ENCODE data around the gene MSI2.
"Not testable (repeated sequence)": the region's sequence is repeated elsewhere in the genome, so short reads cannot be mapped to it uniquely, and the experiment has no call there.

Gene MSI2

DNA sequence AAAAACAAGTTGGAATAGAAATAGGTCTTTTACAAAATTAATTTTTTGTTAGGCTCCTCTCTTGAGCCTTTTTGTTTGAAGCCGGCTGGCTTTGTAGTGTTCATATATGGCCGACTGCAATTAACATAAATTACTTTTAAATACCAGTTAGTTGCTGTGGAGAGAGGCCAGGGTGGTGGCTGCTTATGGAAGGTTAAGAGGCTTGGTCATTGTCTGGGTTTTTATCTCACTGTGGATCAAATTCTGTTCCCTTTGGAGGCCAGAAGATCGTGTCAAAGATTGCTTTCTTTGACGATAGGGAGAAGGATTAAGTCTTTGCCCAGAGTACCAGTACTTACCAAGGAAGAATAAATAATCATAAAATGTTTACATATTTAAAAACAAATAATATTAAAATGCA, 39.9 kb downstream of the MSI2 start:
- no peak for DNase-seq (ENCODE audit: low read depth)
- no peak overlapping the region for H3K4me3 ChIP-seq (ENCODE audit: control insufficient read depth, low read depth, low read length)
- TF ChIP-seq, protein P1, sequence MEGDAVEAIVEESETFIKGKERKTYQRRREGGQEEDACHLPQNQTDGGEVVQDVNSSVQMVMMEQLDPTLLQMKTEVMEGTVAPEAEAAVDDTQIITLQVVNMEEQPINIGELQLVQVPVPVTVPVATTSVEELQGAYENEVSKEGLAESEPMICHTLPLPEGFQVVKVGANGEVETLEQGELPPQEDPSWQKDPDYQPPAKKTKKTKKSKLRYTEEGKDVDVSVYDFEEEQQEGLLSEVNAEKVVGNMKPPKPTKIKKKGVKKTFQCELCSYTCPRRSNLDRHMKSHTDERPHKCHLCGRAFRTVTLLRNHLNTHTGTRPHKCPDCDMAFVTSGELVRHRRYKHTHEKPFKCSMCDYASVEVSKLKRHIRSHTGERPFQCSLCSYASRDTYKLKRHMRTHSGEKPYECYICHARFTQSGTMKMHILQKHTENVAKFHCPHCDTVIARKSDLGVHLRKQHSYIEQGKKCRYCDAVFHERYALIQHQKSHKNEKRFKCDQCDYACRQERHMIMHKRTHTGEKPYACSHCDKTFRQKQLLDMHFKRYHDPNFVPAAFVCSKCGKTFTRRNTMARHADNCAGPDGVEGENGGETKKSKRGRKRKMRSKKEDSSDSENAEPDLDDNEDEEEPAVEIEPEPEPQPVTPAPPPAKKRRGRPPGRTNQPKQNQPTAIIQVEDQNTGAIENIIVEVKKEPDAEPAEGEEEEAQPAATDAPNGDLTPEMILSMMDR (IDR thresholded peaks at IDR 0.05; ENCODE audit: control insufficient read depth, insufficient read depth, low read depth, low read length, missing control alignments): no peak

DNA sequence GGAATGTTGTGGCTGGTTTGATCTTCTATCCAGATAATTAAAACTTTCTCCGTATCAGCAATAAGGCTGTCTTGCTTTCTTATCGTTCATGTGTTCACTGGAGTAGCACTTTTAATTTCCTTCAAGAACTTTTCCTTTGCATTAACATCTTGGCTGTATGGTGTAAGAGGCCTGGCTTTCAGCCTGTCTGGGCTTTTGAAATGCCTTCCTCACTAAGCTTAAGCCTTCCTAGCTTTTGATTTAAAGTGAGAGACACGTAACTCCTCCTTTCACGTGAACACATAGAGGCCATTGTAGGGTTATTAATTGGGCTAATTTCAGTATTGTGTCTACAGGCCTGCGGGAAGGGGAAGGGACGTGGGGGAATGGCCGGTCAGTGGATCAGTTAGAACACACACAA, 42.9 kb downstream of the MSI2 start:
- H3K4me3 ChIP-seq (ENCODE audit: control insufficient read depth, low read depth, low read length): no peak overlapping the region
- DNase-seq (ENCODE audit: low read depth): no peak
- TF ChIP-seq, protein P1 (IDR thresholded peaks at IDR 0.05; ENCODE audit: control insufficient read depth, insufficient read depth, low read depth, low read length, missing control alignments): no peak

DNA sequence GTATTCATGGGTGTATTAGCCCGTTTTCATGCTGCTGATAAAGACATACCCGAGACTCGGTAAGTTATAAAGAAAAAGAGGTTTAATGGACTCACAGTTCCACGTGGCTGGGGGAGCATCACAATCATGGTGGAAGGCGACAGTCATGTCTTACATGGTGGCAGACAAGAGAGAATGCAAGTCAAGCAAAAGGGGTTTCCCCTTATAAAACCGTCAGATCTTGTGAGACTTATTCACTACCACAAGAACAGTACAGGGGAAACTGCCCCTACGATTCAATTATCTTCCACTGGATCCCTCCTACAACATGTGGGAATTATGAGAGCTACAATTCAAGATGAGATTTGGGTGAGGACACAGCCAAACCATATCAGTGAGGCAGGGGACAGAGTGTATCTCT, 44.3 kb downstream of the MSI2 start:
- not testable (repeated sequence) for H3K4me3 ChIP-seq (ENCODE audit: control insufficient read depth, low read depth, low read length); DNase-seq (ENCODE audit: low read depth)

DNA sequence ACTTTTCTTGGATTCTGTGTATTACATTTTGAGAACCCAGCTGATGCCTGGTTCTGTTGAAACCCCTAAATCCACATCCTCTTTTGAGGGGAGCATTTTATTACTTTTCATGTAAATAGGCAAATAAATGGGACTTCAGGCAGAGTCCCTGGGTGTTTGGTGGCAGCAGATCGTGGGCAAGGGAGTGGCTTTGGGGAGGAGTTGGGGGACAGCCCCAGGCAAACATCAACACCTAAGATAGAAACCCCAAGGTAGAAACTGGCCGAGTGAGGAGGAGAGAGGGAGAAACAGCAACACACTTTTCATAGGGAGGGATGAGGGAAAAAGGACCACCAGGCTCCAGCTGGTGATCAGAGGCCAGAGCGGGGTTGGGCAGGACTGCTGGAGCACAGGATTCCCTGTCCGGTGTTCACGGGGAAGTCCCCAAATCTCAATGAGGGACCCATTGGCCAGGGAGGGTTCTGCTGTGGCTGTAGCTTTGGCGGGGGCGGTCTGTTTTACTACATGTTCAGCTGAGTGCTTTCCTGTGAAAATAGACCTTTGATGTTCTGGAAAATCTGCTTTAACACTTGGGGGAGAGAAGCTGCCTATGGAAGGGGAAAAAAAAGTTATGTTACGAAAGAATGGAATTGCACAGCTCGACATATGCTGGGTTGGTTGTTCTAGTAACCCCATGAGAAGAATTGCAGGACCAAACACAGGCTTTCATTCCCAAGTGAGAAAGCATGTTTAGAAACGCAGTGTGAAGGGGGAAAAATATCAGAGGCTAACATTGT, 46.6 kb downstream of the MSI2 start:
- TF ChIP-seq, protein P1 (IDR thresholded peaks at IDR 0.05; ENCODE audit: control insufficient read depth, insufficient read depth, low read depth, low read length, missing control alignments): no peak
- no peak overlapping the region for H3K4me3 ChIP-seq (ENCODE audit: control insufficient read depth, low read depth, low read length)
- DNase-seq (ENCODE audit: low read depth): no peak

DNA sequence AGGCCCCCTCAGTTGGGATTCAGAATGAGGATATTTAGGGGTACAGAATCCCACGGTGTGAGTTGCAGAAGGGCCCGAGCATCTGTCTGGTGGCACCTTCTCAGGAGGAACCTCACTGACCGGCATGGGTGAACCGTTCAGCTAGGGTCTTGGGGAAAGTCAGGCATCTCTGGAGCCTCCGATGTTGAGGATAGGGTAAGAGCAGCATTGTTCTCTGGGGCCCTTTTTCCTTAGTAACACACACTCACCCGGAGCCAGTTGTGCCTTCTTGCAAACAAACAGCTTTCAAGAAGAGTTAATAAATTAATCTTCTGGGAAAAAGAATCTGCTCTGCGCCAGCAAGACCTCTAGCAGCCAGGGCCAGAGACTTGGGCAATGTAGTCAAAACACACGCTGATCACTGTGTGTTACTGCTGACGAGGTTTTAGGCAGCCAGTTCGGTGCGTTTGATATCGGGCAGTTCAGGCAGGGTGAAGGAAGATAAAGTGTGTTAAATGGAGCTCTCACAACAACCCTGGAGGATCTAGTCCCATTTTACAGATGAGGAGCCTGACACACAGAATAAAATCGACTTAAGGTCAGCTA, 48.9 kb downstream of the MSI2 start:
- TF ChIP-seq, protein P1 (IDR thresholded peaks at IDR 0.05; ENCODE audit: control insufficient read depth, insufficient read depth, low read depth, low read length, missing control alignments): no peak
- DNase-seq (ENCODE audit: low read depth): no peak
- H3K4me3 ChIP-seq (ENCODE audit: control insufficient read depth, low read depth, low read length): no peak overlapping the region

DNA sequence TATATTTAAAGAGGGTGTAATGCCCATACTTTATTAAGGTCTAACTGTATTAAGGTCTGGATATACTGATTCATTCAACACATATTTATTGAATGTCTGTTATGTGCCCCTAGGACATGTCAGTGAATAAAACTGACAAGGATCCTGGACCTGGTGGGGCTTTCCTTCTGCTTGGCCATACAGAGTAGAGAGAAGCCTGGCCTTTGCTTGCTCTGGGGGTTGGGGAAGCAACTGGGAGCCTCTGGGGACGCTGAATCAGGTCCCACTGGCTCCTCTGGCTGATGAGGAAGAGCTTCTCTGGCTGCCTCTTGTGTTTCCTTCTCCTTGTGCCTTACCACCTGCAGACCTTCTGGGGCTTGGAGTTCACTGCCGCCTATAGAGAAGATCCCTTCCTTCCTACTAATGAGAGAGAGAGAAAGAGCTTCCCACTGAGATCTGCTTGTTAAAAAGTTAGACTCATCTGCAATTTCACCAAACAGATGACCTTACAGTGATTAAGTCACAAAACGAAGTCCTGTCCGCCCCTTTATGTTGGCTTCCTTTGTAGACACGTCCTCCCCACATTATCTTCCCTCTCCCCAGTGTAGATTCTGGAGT, 49.7 kb downstream of the MSI2 start:
- no peak for DNase-seq (ENCODE audit: low read depth)
- H3K4me3 ChIP-seq (ENCODE audit: control insufficient read depth, low read depth, low read length): no peak overlapping the region
- TF ChIP-seq, protein P1 (IDR thresholded peaks at IDR 0.05; ENCODE audit: control insufficient read depth, insufficient read depth, low read depth, low read length, missing control alignments): no peak

DNA sequence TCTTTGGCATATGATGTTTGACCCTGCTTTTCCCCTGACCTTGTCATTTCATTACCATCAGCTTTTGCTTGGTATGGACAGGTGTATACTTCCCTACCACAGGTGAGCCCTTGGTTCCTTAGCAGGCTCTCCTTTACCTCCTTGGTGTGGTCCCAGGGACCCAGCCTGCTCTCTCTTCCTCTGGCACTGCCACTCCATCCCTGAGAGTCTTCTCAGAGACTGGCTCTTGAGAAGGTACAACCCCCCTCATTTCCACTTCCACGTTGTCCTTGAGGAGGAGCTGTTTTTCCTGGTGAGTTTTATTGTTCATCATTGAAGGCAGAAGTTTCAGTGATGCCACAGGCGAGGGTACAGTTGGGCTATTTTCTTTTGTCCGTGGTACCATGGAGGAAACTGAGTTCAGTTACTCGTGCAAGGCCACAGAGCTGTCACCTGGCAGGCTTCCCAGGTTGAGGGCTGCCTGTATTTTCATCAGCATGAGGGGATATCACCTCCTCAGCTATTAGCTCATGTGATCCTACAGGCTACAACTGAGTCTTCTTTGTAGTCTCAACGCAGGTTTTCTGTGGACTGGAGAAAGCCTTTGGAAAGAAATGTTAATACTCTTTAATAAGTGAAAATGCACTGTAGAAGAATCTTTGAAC, 52.3 kb downstream of the MSI2 start:
- no peak for DNase-seq (ENCODE audit: low read depth)
- no peak overlapping the region for H3K4me3 ChIP-seq (ENCODE audit: control insufficient read depth, low read depth, low read length)
- TF ChIP-seq, protein P1 (IDR thresholded peaks at IDR 0.05; ENCODE audit: control insufficient read depth, insufficient read depth, low read depth, low read length, missing control alignments): no peak

All from AG09309 (cell line).